ENCODE data around the gene TGM1.

TGM1 gene

DNA sequence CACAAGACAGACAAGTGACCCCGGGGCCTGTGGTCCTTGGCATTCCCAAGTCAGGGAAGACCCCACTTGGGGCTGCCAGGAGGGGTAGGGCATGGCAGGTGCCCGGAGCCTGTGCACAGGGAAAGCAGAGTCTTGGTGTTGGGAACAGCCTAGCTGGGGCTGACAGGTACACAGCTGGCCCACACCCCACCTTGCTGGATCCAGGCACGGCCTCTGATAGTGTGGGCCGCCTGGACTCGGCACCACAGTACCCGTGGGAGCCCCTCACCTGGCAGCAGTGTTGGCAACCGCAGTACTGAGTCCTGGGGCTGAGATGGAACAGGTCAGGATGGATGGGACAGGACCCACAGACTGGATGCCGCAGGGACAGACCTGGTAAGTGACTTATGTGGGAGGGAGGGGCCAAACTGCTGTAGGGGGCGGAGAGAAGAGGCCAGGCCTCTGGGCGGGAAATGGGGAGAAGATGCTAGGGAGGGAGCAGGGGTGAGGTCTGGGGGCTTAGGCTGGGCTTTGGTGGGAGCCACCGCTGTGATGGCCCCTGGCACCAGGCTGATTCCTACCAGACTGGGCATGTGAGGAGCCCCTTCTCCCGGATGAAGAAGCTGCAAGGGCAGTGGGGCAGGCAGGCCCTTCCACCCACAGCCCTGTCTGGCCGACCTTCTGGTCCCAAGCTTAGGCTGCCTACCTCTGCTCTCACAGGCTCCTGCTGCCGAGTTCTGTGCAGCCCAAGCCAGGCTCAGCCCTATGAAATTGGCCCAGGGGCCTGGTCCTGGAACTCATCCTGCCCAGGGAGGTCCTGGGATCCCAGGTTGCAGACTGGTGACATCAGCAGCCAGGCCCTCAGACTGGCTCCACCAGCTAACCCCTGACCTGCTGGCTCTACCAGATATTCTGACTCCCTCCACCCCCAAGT lies at the start of gene TGM1:
Gene TGM1 (minus strand): TSS at position 357 of the 913 bp plus-strand sequence. CDS start 825 bp downstream, outside the sequence.
- DNase-seq (ENCODE audit: insufficient read length, low spot score) (no peak), FAIRE-seq (no peak)

DNA sequence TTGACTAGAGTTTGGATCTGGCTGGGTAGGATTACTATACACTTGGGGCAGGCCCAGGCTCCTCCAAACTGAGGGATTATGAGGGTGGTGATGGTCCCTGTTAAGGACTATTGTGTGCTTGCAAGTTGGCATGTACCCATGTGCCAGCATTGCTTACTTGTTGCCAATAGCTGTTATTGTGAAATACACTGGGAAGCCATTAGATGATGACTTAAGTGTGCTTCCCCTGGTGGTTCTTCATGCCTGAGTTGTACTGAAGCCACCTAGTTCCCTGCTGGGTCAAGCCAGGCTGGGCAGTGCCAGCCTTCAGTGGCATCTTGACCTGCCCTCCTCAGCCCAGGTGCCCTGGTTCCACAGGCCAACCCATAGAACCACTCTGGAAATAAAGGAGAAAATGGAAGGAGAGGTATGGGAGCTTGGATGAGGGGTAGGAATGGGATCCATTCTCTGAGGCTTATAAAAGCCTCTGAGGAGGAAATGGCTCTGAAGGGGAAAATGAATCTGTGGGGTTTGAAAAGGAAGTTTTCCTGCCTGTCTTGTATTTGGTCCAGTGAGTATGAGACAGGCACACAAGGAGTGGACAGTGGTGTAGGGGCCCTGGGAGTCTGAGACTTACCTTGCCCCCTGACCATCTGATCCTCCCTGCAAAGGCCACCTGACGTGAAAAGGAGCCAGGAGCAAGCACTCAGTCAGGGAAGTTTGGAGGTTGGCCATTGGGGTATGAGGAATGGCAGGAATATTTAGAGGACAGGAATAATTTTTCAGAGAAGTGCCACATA lies 49.0 kb upstream of the TGM1 start:
- DNase-seq (ENCODE audit: insufficient read length, low spot score) (no peak), FAIRE-seq (no peak)
- TF ChIP-seq, protein P1, sequence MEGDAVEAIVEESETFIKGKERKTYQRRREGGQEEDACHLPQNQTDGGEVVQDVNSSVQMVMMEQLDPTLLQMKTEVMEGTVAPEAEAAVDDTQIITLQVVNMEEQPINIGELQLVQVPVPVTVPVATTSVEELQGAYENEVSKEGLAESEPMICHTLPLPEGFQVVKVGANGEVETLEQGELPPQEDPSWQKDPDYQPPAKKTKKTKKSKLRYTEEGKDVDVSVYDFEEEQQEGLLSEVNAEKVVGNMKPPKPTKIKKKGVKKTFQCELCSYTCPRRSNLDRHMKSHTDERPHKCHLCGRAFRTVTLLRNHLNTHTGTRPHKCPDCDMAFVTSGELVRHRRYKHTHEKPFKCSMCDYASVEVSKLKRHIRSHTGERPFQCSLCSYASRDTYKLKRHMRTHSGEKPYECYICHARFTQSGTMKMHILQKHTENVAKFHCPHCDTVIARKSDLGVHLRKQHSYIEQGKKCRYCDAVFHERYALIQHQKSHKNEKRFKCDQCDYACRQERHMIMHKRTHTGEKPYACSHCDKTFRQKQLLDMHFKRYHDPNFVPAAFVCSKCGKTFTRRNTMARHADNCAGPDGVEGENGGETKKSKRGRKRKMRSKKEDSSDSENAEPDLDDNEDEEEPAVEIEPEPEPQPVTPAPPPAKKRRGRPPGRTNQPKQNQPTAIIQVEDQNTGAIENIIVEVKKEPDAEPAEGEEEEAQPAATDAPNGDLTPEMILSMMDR (IDR thresholded peaks at IDR 0.05; ENCODE audit: insufficient read depth, missing control alignments), result no peak

More for the DNA sequence above, at the start of gene TGM1:
- TF ChIP-seq, protein P1 (IDR thresholded peaks at IDR 0.05; ENCODE audit: insufficient read depth, missing control alignments), result no peak

DNA sequence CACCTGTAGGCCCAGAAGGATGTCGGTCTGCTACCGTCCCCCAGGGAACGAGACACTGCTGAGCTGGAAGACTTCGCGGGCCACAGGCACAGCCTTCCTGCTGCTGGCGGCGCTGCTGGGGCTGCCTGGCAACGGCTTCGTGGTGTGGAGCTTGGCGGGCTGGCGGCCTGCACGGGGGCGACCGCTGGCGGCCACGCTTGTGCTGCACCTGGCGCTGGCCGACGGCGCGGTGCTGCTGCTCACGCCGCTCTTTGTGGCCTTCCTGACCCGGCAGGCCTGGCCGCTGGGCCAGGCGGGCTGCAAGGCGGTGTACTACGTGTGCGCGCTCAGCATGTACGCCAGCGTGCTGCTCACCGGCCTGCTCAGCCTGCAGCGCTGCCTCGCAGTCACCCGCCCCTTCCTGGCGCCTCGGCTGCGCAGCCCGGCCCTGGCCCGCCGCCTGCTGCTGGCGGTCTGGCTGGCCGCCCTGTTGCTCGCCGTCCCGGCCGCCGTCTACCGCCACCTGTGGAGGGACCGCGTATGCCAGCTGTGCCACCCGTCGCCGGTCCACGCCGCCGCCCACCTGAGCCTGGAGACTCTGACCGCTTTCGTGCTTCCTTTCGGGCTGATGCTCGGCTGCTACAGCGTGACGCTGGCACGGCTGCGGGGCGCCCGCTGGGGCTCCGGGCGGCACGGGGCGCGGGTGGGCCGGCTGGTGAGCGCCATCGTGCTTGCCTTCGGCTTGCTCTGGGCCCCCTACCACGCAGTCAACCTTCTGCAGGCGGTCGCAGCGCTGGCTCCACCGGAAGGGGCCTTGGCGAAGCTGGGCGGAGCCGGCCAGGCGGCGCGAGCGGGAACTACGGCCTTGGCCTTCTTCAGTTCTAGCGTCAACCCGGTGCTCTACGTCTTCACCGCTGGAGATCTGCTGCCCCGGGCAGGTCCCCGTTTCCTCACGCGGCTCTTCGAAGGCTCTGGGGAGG lies 47.9 kb upstream of the TGM1 start, which contains the start of gene LTB4R:
Gene LTB4R (plus strand): TSS at position 857 of the 959 bp plus-strand sequence. CDS start 4,150 bp downstream, outside the sequence.
- DNase-seq (ENCODE audit: insufficient read length, low spot score) (no peak), FAIRE-seq (no peak)
- TF ChIP-seq, protein P1 (IDR thresholded peaks at IDR 0.05; ENCODE audit: insufficient read depth, missing control alignments), result no peak

DNA sequence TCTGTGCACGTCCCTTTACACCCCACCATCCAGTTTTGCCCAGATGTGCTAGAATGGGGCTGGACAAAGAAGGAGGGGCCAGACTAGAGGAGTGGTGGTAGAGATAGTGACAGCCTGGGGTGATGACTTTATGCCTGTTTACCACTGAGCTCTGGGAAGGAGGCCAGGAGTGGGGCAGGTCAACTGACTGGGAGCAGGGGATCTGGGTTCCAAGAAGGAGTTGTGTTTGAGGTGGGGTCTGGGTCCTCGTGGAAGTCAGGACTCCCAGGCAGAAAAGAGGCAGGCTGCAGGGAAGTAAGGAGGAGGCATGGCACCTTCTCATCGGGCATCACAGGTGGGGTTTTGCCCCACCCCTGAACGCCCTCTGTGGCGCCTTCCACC lies 47.3 kb upstream of the TGM1 start:
- TF ChIP-seq, protein P1 (IDR thresholded peaks at IDR 0.05; ENCODE audit: insufficient read depth, missing control alignments), result no peak
- FAIRE-seq, result no peak

DNA sequence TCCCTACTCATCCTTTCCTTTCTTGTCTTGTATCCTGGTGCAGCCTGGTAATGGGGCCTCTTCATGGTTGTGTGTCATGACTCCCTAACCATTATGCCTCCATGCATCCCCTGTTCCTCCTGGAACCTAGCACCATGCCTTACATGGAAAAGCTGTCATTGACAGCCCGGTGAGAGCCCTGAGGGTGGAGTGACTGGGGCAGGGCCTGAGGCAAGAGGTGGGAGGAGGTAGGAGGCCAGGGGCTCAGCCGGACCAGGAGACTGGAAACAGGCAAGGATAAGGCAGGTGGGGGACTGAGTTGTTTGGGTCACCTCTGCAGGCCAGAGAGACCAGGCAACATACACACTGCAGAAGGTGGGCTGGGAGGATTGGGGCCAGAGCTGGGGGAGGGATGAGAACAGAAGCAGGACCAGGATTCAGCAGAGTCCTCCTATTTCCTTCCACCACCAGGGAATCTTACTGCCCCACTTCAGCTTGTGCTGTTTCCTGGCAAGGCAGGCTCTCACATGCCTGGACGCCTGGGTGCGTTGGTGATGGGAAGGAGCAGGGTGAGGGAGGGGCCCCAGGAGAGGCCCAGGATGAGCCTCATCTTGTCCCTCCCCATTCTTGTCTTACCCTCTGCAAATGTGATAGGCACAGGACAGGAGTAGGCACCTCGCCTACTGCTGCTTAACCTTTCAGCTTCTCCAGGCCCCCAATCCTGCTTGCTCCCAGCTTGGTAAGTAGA lies 46.7 kb upstream of the TGM1 start, which contains the start of gene LTB4R2:
Gene LTB4R2 (plus strand): TSS at position 603 of the 727 bp plus-strand sequence. CDS start 525 bp downstream, outside the sequence.
- FAIRE-seq, result no peak
- TF ChIP-seq, protein P1 (IDR thresholded peaks at IDR 0.05; ENCODE audit: insufficient read depth, missing control alignments), result no peak
- no peak for DNase-seq (ENCODE audit: insufficient read length, low spot score)

More for the DNA sequence above, 47.3 kb upstream of the TGM1 start:
- no peak for DNase-seq (ENCODE audit: insufficient read length, low spot score)

All from D721Med (cell line).